Epithelial cell of proximal tubule (primary cell): ENCODE results near the gene LAGE3. TPM values are rescaled to one million over a fixed set of nuclear protein-coding genes. Genes with fewer than 3 reads are reported as not detected.
A peak's percentile ranks its signal among the peaks of the same experiment; 100 is the strongest.

Source experiments
- DNase-seq: peaks from one replicate; pipeline ENCODE4 v3.0.0-alpha.2; 2011; ENCODE audit warnings: low read depth
- H3K4me3 ChIP-seq: 2 replicates; pipeline ENCODE4 v1.5.1; 2011; ENCODE audit warnings: low read depth, mild to moderate bottlenecking, low read length
- CTCF ChIP-seq: conservative IDR thresholded peaks from 2 replicates; pipeline ENCODE4 v1.5.1; 2012; ENCODE audit warnings: low read depth, mild to moderate bottlenecking, low read length
- total RNA-seq: library from RNA; depleted of rRNA; stranded (reverse); fragments of >200 nt; gene quantifications from 2 replicates; pipeline ENCODE4 v1.2.3, GENCODE V29; 2015

Gene LAGE3
- total RNA-seq, 1 donor from 2014 or later, result 23.0 TPM

- DNase-seq, result no peak
- H3K4me3 ChIP-seq, result peak within 1 kb of the TSS; percentile 68
- no peak for TF ChIP-seq CTCF
These were observed 34.9 kb downstream of the LAGE3 start, which contains the start of gene FAM50A for GRCh38 chrX:154443992-154444754. Gene FAM50A (plus strand): TSS chrX:154444141. CDS start chrX:154444236, 95 bp downstream.

GRCh38 chrX:154443479-154443910, 35.6 kb downstream of the LAGE3 start:
- H3K4me3 ChIP-seq, result peak overlapping the region; percentile 31
- TF ChIP-seq CTCF, result no peak
- DNase-seq, result no peak

DNA sequence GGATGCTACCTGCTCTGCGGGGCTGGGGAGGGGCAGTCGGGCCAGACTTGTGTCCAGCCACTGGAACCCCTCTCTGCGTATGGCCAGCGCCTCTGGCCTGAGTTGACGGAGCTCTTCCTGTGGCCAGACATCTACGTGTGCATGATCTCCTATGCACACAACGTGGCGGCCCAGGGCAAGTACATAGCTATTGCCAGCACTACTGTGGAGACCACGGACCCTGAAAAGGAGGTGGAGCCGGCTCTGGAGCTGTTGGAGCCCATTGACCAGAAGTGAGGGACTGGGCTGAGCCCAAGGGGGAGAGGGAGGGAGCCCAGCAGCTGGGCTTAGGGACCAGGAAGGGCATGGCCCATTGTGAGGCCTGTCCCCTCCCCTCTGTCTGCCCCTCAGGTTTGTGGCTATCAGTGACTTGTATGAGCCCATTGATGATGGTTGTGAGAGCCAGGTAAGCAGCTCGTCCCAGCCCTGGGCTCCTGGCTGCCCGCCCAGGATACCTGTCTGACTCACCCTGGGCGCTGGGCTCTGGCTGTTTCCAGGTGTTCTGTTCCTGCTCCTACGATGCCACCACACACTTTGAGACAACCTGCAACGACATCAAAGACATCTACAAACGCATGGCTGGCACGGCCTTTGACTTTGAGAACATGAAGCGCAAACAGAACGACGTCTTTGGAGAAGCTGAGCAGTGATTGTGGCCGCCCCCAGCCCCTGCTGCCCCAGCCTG, 36.9 kb downstream of the LAGE3 start:
- TF ChIP-seq CTCF, result no peak
- DNase-seq, result no peak
- no peak overlapping the region for H3K4me3 ChIP-seq

DNA sequence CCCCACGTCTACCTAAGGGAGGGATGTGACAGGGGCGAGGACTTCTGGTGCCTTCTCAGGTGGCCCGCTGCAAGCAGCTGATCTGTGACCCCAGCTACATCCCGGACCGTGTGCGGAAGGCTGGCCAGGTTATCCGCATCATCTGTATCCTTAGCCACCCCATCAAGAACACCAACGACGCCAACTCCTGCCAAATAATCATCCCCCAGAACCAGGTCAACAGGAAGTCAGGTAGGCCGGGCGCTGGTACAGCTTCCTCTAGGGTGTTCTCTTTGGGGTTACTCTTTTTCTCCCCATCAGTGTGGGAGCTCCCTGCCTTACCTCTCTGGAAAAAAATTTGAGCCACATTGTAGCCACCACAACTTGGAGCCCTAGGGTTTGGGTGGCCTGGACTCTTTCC, 37.5 kb downstream of the LAGE3 start:
- no peak for DNase-seq
- no peak overlapping the region for H3K4me3 ChIP-seq
- no peak for TF ChIP-seq CTCF

DNA sequence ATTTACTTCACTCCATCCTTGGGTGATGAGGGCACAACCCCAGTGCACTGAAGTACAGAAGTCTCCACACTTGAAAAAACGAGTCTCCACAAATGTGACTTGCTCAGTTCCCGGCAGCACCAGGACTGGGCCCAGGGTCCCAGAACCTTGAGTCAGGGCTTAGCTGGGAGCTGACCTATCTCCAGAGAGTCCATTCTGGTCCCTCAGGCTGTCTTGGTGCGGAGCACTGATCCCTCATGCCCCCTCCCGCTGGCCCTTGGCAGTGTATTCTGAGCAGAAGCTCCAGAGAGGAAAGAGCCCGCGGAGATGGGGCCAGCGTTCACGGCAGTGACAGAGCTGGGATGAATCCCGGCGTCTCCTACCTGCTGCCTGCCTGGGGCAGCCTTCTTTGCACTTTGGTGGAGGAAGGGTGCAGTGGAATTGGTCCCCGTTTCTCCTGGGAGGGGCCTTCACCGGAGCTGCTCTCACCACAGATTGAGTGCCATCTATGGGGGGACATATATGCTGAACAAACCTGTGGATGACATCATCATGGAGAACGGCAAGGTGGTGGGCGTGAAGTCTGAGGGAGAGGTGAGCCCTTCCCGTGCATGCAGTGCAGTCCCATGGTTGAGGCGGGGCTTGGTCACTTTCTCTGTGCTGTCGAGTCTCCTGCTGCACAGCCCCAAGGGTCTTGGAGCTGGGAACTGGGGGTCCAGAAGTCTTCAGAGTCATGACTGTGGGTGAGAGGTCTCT, 38.3 kb downstream of the LAGE3 start:
- no peak for TF ChIP-seq CTCF
- DNase-seq, result no peak
- no peak overlapping the region for H3K4me3 ChIP-seq

DNA sequence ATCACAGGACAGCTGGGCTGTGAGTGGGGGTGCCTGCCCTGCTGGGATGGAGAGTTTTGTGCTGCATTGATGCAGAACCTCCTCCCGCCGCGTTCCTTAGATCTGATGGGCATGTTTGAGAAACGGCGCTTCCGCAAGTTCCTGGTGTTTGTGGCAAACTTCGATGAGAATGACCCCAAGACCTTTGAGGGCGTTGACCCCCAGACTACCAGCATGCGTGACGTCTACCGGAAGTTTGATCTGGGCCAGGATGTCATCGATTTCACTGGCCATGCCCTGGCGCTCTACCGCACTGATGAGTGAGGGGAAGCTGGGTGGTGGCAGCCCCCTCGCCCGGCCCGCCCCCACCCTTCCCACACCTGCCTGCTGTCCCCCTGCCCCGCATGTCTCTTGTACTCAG, 39.2 kb downstream of the LAGE3 start:
- no peak for TF ChIP-seq CTCF
- DNase-seq, result no peak
- H3K4me3 ChIP-seq, result no peak overlapping the region
